DOHH2 (cell line): ENCODE results near the gene BABAM2.

Experiments used
- H3F3A ChIP-seq: fragments of 200-600 bp; sonication (generic), shearing (Covaris generic); 2 replicates; pipeline ENCODE4 v1.6.0; 2016; ENCODE audit warnings: antibody characterized with exemption, mild to moderate bottlenecking; ENCODE audit not compliant: control insufficient read depth, insufficient read depth
- H3K27ac ChIP-seq: fragments of 200-600 bp; sonication (generic); 2 replicates; pipeline ENCODE4 v1.5.1; 2014; ENCODE audit warnings: low read depth, mild to moderate bottlenecking, low read length, moderate library complexity
- H3K27me3 ChIP-seq: fragments of 200-600 bp; sonication (generic); 2 replicates; pipeline ENCODE4 v1.6.1; 2014; ENCODE audit warnings: mild to moderate bottlenecking, low read length, mixed read lengths; ENCODE audit not compliant: control insufficient read depth
- H3K36me3 ChIP-seq: fragments of 200-600 bp; sonication (generic); 2 replicates; pipeline ENCODE4 v1.6.1; 2014; ENCODE audit warnings: mild to moderate bottlenecking, low read length, moderate library complexity, mixed read lengths; ENCODE audit not compliant: control insufficient read depth
- H3K4me1 ChIP-seq: fragments of 200-600 bp; sonication (generic); 2 replicates; pipeline ENCODE4 v1.6.1; 2014; ENCODE audit warnings: mild to moderate bottlenecking, low read length, mixed read lengths; ENCODE audit not compliant: control insufficient read depth
- H3K4me2 ChIP-seq: fragments of 200-600 bp; sonication (generic); 2 replicates; pipeline ENCODE4 v1.6.0; 2014; ENCODE audit warnings: mild to moderate bottlenecking, low read length, moderate library complexity
- H3K4me3 ChIP-seq: fragments of 200-600 bp; sonication (generic); 2 replicates; pipeline ENCODE4 v1.5.1; 2014; ENCODE audit warnings: mild to moderate bottlenecking, low read length, mixed read lengths
- H3K79me2 ChIP-seq: fragments of 200-600 bp; sonication (generic); 2 replicates; pipeline ENCODE4 v1.6.1; 2014; ENCODE audit warnings: mild to moderate bottlenecking, low read length, mixed read lengths; ENCODE audit not compliant: control insufficient read depth
- H3K9me2 ChIP-seq: fragments of 200-600 bp; sonication (generic); replicated peaks from 2 replicates; pipeline ENCODE4 v1.6.1; 2014; ENCODE audit warnings: mild to moderate bottlenecking, low read length, mixed read lengths; ENCODE audit not compliant: control insufficient read depth
- H3K9me3 ChIP-seq: fragments of 200-600 bp; sonication (generic); 2 replicates; pipeline ENCODE4 v1.6.1; 2014; ENCODE audit warnings: antibody characterized with exemption, low read length, mixed read lengths; ENCODE audit not compliant: control insufficient read depth, insufficient read depth
- H4K20me1 ChIP-seq: fragments of 200-600 bp; sonication (generic); 2 replicates; pipeline ENCODE4 v1.6.0; 2014; ENCODE audit warnings: low read depth, mild to moderate bottlenecking, antibody characterized with exemption, low read length, moderate library complexity; ENCODE audit not compliant: control insufficient read depth, insufficient read depth
- CTCF ChIP-seq: fragments of 200-600 bp; sonication (generic); IDR thresholded peaks from one replicate; pipeline ENCODE4 v1.5.1; 2014; ENCODE audit warnings: antibody characterized with exemption, mild to moderate bottlenecking, low read depth, low read length; ENCODE audit not compliant: poor library complexity, severe bottlenecking
- EZH2phosphoT487 ChIP-seq: fragments of 200-600 bp; sonication (generic); IDR thresholded peaks from 2 replicates; pipeline ENCODE4 v1.6.1; 2017; ENCODE audit warnings: borderline replicate concordance, mild to moderate bottlenecking, antibody characterized with exemption, low read length, moderate library complexity, mixed read lengths

Gene BABAM2

GRCh38 chr2:27929916-27930486, 39.5 kb downstream of the BABAM2 start:
- Histone ChIP-seq H3K4me2 (no peak overlapping the region), H3K27ac (no peak overlapping the region)

GRCh38 chr2:27931361-27931950, 40.9 kb downstream of the BABAM2 start:
- Histone ChIP-seq H3K4me3 (no peak overlapping the region), H3K4me2 (no peak overlapping the region), H3K9me2 (no peaks in the 10 kb centered on the region), H3K79me2 (no peaks in the 10 kb centered on the region), H3K27ac (no peak overlapping the region), H3F3A (no peaks in the 10 kb centered on the region), H4K20me1 (no peaks in the 10 kb centered on the region), H3K27me3 (no peaks in the 10 kb centered on the region), H3K36me3 (0 out of 2 replicates have a peak, but pooled peaks cover 6% of the 10 kb centered on the region), H3K9me3 (no peaks in the 10 kb centered on the region), H3K4me1 (no peaks in the 10 kb centered on the region)
- TF ChIP-seq EZH2phosphoT487 (no peak), CTCF (no peak)

More at GRCh38 chr2:27929916-27930486, 39.5 kb downstream of the BABAM2 start:
- H3K9me3 ChIP-seq: no peaks in the 10 kb centered on the region
- H3K27me3 ChIP-seq: no peaks in the 10 kb centered on the region
- no peaks in the 10 kb centered on the region for H3K9me2 ChIP-seq
- 0 out of 2 replicates have a peak, but pooled peaks cover 6% of the 10 kb centered on the region for H3K36me3 ChIP-seq
- no peaks in the 10 kb centered on the region for H3F3A ChIP-seq
- H3K4me3 ChIP-seq: no peak overlapping the region
- H3K4me1 ChIP-seq: no peaks in the 10 kb centered on the region
- no peak for TF ChIP-seq CTCF
- no peak for TF ChIP-seq EZH2phosphoT487
- no peaks in the 10 kb centered on the region for H3K79me2 ChIP-seq
- no peaks in the 10 kb centered on the region for H4K20me1 ChIP-seq

GRCh38 chr2:27932396-27932795, 41.9 kb downstream of the BABAM2 start:
- 0 out of 2 replicates have a peak, but pooled peaks cover 6% of the 10 kb centered on the region for H3K36me3 ChIP-seq

More at GRCh38 chr2:27932396-27932795, 41.9 kb downstream of the BABAM2 start:
- peaks cover 4% of the 10 kb centered on the region; the same call in 1 of the 2 replicates for H3K4me1 ChIP-seq
- H3K27ac ChIP-seq: no peak overlapping the region
- H3K4me3 ChIP-seq: no peak overlapping the region
- H3K4me2 ChIP-seq: no peak overlapping the region
- no peaks in the 10 kb centered on the region for H3K27me3 ChIP-seq
- H4K20me1 ChIP-seq: no peaks in the 10 kb centered on the region
- H3K9me3 ChIP-seq: no peaks in the 10 kb centered on the region
- no peaks in the 10 kb centered on the region for H3K9me2 ChIP-seq
- no peak for TF ChIP-seq EZH2phosphoT487
- TF ChIP-seq CTCF: no peak
- H3K79me2 ChIP-seq: no peaks in the 10 kb centered on the region
- no peaks in the 10 kb centered on the region for H3F3A ChIP-seq
